IMR-90 (cell line): Measurements from ENCODE around the gene SEC14L1. TPM values are rescaled to one million over a fixed set of nuclear protein-coding genes. Genes with fewer than 3 reads are reported as not detected.

Source experiments
- ATAC-seq: fragments of 200-7000 bp; cut with Tn5 transposase; 2 replicates; pipeline ENCODE4 v1.9.1; 2020; ENCODE audit warnings: low read depth, mild to moderate bottlenecking, moderate library complexity
- BruUV-seq: library from RNA; stranded (reverse); fragments of 400-500 nt; replicated peaks from 2 replicates; lab custom pipeline; 2021; lab: Mats Ljungman, UMichigan
- CTCF ChIA-PET: fragments of 300-600 bp; formaldehyde crosslinking; extraction: SDS; loops from one replicate; lab custom pipeline; 2021; ENCODE audit warnings: antibody characterized with exemption; lab: Yijun Ruan, JAX
- POLR2A ChIA-PET: fragments of 300-600 bp; sonication (Branson Sonifier 250); formaldehyde crosslinking; loops from one replicate; lab custom pipeline; 2022; ENCODE audit warnings: antibody characterized with exemption; ENCODE audit not compliant: unreplicated experiment; lab: Charles Lee
- DNase-seq: peaks from one replicate; pipeline ENCODE4 v3.0.0; 2013
- H2AFZ ChIP-seq: replicated peaks from 2 replicates; pipeline ENCODE3; 2013; ENCODE audit warnings: low read length, mild to moderate bottlenecking; ENCODE audit not compliant: poor library complexity
- H2AK5ac ChIP-seq: 2 replicates; pipeline ENCODE4 v1.6.1; 2013; ENCODE audit warnings: low read depth, low read length, inconsistent platforms
- H2AK9ac ChIP-seq: replicated peaks from 2 replicates; pipeline ENCODE3; 2013; ENCODE audit warnings: mild to moderate bottlenecking, low read depth, low read length, moderate library complexity; ENCODE audit not compliant: poor library complexity
- H2BK120ac ChIP-seq: 2 replicates; pipeline ENCODE4 v1.6.1; 2013; ENCODE audit warnings: low read depth, low read length, inconsistent platforms
- H2BK15ac ChIP-seq: 3 replicates; pipeline ENCODE4 v1.6.1; 2013; ENCODE audit warnings: low read depth, low read length, inconsistent platforms
- H2BK20ac ChIP-seq: 2 replicates; pipeline ENCODE4 v1.6.1; 2013; ENCODE audit warnings: low read depth, mild to moderate bottlenecking, inconsistent platforms, low read length, moderate library complexity
- H2BK5ac ChIP-seq: 2 replicates; pipeline ENCODE4 v1.6.1; 2013; ENCODE audit warnings: mild to moderate bottlenecking, low read depth, low read length, inconsistent platforms; ENCODE audit not compliant: poor library complexity, severe bottlenecking
- H3K14ac ChIP-seq: replicated peaks from 2 replicates; pipeline ENCODE4 v1.6.1; 2013; ENCODE audit warnings: low read depth, low read length, inconsistent platforms
- H3K18ac ChIP-seq: 2 replicates; pipeline ENCODE4 v1.6.1; 2013; ENCODE audit warnings: low read depth, low read length, control low read depth
- H3K23ac ChIP-seq: 2 replicates; pipeline ENCODE4 v1.6.1; 2013; ENCODE audit warnings: low read depth, low read length, inconsistent platforms
- H3K27ac ChIP-seq: 2 replicates; pipeline ENCODE4 v1.5.1; 2013; ENCODE audit warnings: mild to moderate bottlenecking, control low read depth, low read length; ENCODE audit not compliant: insufficient read depth
- H3K27me3 ChIP-seq: 2 replicates; pipeline ENCODE4 v1.6.1; 2013; ENCODE audit warnings: low read length; ENCODE audit not compliant: control insufficient read depth, insufficient read depth
- H3K36me3 ChIP-seq: 2 replicates; pipeline ENCODE4 v1.6.1; 2013; ENCODE audit warnings: low read length, mixed read lengths; ENCODE audit not compliant: control insufficient read depth, insufficient read depth
- H3K4ac ChIP-seq: 2 replicates; pipeline ENCODE4 v1.6.1; 2013; ENCODE audit warnings: low read depth, low read length, inconsistent platforms
- H3K4me1 ChIP-seq: 2 replicates; pipeline ENCODE4 v1.6.1; 2013; ENCODE audit warnings: low read length, mixed read lengths; ENCODE audit not compliant: control insufficient read depth, insufficient read depth
- H3K4me2 ChIP-seq: 2 replicates; pipeline ENCODE4 v1.6.1; 2013; ENCODE audit warnings: low read depth, mild to moderate bottlenecking, control low read depth, low read length, moderate library complexity
- H3K4me3 ChIP-seq: 2 replicates; pipeline ENCODE4 v1.5.1; 2013; ENCODE audit warnings: low read depth, mild to moderate bottlenecking, control low read depth, low read length, moderate library complexity; ENCODE audit not compliant: insufficient read depth
- H3K56ac ChIP-seq: 2 replicates; pipeline ENCODE4 v1.6.1; 2013; ENCODE audit warnings: low read length, inconsistent platforms; ENCODE audit not compliant: insufficient read depth; ENCODE audit errors: extremely low read depth
- H3K79me1 ChIP-seq, 2 experiments: 2 replicates each; pipeline ENCODE4 v1.6.1; 2013; ENCODE audit warnings: low read length in 2 of 2, inconsistent platforms in 1 of 2, low read depth in 1 of 2
- H3K9ac ChIP-seq: 2 replicates; pipeline ENCODE4 v1.6.1; 2013; ENCODE audit warnings: low read depth, low read length, control low read depth
- H3K9me1 ChIP-seq: 2 replicates; pipeline ENCODE4 v1.6.1; 2013; ENCODE audit warnings: low read length, inconsistent platforms; ENCODE audit not compliant: insufficient read depth
- H3K9me3 ChIP-seq: 2 replicates; pipeline ENCODE4 v1.6.1; 2013; ENCODE audit warnings: low read length; ENCODE audit not compliant: control insufficient read depth, insufficient read depth
- H4K20me1 ChIP-seq: 2 replicates; pipeline ENCODE4 v1.6.1; 2013; ENCODE audit warnings: low read length, inconsistent platforms; ENCODE audit not compliant: insufficient read depth
- H4K5ac ChIP-seq: 2 replicates; pipeline ENCODE4 v1.6.1; 2013; ENCODE audit warnings: mild to moderate bottlenecking, low read depth, low read length, control low read depth
- H4K8ac ChIP-seq, 2 experiments: 2 replicates each; pipeline ENCODE4 v1.6.1; 2013; ENCODE audit warnings: low read depth in 2 of 2, low read length in 2 of 2, control low read depth in 1 of 2, inconsistent platforms in 1 of 2
- H4K91ac ChIP-seq: 2 replicates; pipeline ENCODE4 v1.6.1; 2013; ENCODE audit warnings: low read depth, low read length, inconsistent platforms; ENCODE audit not compliant: insufficient read depth
- BHLHE40 ChIP-seq: fragments of 150-350 bp; IDR thresholded peaks from 2 replicates; pipeline ENCODE4 v1.6.1; 2016; ENCODE audit warnings: mild to moderate bottlenecking, low read depth, low read length
- CEBPB ChIP-seq: IDR thresholded peaks from 2 replicates; pipeline ENCODE4 v1.6.1; 2012; ENCODE audit warnings: low read depth, low read length, improper control_type of control experiment
- CHD1 ChIP-seq: IDR thresholded peaks from 2 replicates; pipeline ENCODE4 v1.6.1; 2012; ENCODE audit warnings: low read depth, low read length, improper control_type of control experiment
- FOS ChIP-seq: fragments of 150-350 bp; IDR thresholded peaks from 2 replicates; pipeline ENCODE4 v1.6.1; 2016; ENCODE audit warnings: low read depth, low read length
- MAFK ChIP-seq: IDR thresholded peaks from 2 replicates; pipeline ENCODE4 v1.6.1; 2012; ENCODE audit warnings: low read depth, low read length, improper control_type of control experiment
- MAZ ChIP-seq: IDR thresholded peaks from 2 replicates; pipeline ENCODE4 v1.6.1; 2012; ENCODE audit warnings: low read depth, mild to moderate bottlenecking, low read length, improper control_type of control experiment, moderate library complexity, borderline replicate concordance
- MXI1 ChIP-seq: IDR thresholded peaks from 2 replicates; pipeline ENCODE4 v1.6.1; 2012; ENCODE audit warnings: low read depth, mild to moderate bottlenecking, low read length, moderate library complexity, borderline replicate concordance
- NFE2L2 ChIP-seq: fragments of 150-350 bp; IDR thresholded peaks from 2 replicates; pipeline ENCODE4 v1.6.1; 2016; ENCODE audit warnings: low read depth, mild to moderate bottlenecking, low read length
- POLR2A ChIP-seq: IDR thresholded peaks from 2 replicates; pipeline ENCODE4 v1.6.1; 2012; ENCODE audit warnings: mild to moderate bottlenecking, low read depth, low read length
- RAD21 ChIP-seq: IDR thresholded peaks from 2 replicates; pipeline ENCODE4 v1.6.1; 2012; ENCODE audit warnings: low read length, improper control_type of control experiment
- RCOR1 ChIP-seq: IDR thresholded peaks from 2 replicates; pipeline ENCODE4 v1.6.1; 2012; ENCODE audit warnings: mild to moderate bottlenecking, low read length, improper control_type of control experiment; ENCODE audit not compliant: insufficient replicate concordance
- RFX5 ChIP-seq: IDR thresholded peaks from 2 replicates; pipeline ENCODE4 v1.8.0; 2012; ENCODE audit warnings: low read depth, mild to moderate bottlenecking, low read length, moderate library complexity
- SMC3 ChIP-seq: fragments of 150-350 bp; IDR thresholded peaks from 2 replicates; pipeline ENCODE4 v1.6.1; 2016; ENCODE audit warnings: low read depth, mild to moderate bottlenecking, antibody characterized with exemption, low read length, moderate library complexity
- WGBS, 2 experiments: methylation state at CpG; one replicate each; pipeline versions ENCODE4 v1.1.5 to v1.1.7; 2013; ENCODE audit warnings: missing lambda C conversion rate in 2 of 2; ENCODE audit not compliant: insufficient read length in 1 of 2; ENCODE audit errors: extremely low coverage in 2 of 2; 5-methylcytosine and 5-hydroxymethylcytosine counted together
- dilution Hi-C: fragments of 300-500 bp; cut with HindIII; formaldehyde crosslinking; loops from one replicate; pipeline ENCODE4 v1.14.3; 2018; ENCODE audit warnings: low sequenced_read_pairs; ENCODE audit not compliant: unreplicated experiment
- in situ Hi-C: fragments of 300-500 bp; cut with MboI; formaldehyde crosslinking; loops from 3 replicates; pipeline ENCODE4 v1.14.3; 2019; ENCODE audit warnings: low sequenced_read_pairs, inconsistent platforms, mixed read lengths
- intact Hi-C: fragments of 100-400 bp; cut with micrococcal nuclease; formaldehyde crosslinking; loops from 2 replicates; pipeline ENCODE4 v1.10.0; 2022
- polyA plus RNA-seq, 3 experiments: library from polyadenylated mRNA; depleted of rRNA; stranded (reverse); fragments of >200 nt; gene quantifications; 2 replicates each; pipeline ENCODE4 v1.2.3, GENCODE V29; 2012; ENCODE audit warnings: low replicate concordance in 1 of 3
- total RNA-seq: library from RNA; depleted of rRNA; stranded (reverse); fragments of >200 nt; gene quantifications from 2 replicates; pipeline ENCODE4 v1.2.3, GENCODE V29; 2012
- TF ChIP-seq, protein P1 (sequence below): fragments of 150-350 bp; IDR thresholded peaks from 2 replicates; pipeline ENCODE4 v1.6.1; 2017; ENCODE audit warnings: mild to moderate bottlenecking, antibody characterized with exemption, low read length, low read depth
- TF ChIP-seq, protein P2 (sequence below): conservative IDR thresholded peaks from 2 replicates; pipeline ENCODE4 v1.5.1; 2012; ENCODE audit warnings: mild to moderate bottlenecking, low read depth, low read length, improper control_type of control experiment
- TF ChIP-seq, protein P3 (sequence below): fragments of 150-350 bp; IDR thresholded peaks from 2 replicates; pipeline ENCODE4 v1.6.1; 2016; ENCODE audit warnings: low read depth, mild to moderate bottlenecking, low read length, moderate library complexity, borderline replicate concordance

Gene SEC14L1
- total and polyA plus RNA-seq, 2 of the 4 experiments (the other 2 are of a cell fraction), result 24.9 to 35.8 TPM

DNA sequence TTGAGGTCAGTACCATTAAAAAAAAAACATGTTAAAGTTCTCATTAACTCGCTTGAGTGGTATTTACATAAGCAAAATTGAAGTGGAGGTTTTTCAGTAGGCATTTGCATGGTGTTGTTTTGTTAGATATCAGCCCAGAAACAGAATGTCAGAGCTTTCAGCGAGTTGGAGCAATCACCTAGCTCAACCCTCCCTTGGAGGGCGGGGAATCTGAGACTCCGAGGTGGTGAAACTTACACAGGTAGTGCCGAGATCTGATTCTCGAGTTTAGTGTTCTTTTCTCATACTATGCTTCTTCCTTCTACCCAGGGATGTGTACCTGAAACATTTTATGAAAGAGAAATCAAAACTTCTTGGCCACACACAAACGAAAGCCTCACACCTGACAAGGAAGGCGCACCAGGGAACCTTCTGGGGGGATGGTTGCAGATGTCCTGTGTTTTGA lies 6.6 kb downstream of the SEC14L1 start:
- Histone ChIP-seq H3K4me1 (peaks cover 16% of the 10 kb centered on the region), H4K91ac (no peak overlapping the region), H3K14ac (no peak overlapping the region), H3K9me1 (peaks cover 27% of the 10 kb centered on the region), H3K56ac (no peak overlapping the region), H2AK9ac (no peak overlapping the region), H3K9ac (no peak overlapping the region), H2BK5ac (no peak overlapping the region), H3K79me1 (peaks cover 33 to 94% of the 10 kb centered on the region in 2 experiments), H4K5ac (no peak overlapping the region), H4K20me1 (peaks cover 40% of the 10 kb centered on the region; the same call in 1 of the 2 replicates), H3K4ac (no peak overlapping the region), H2BK120ac (no peak overlapping the region), H3K36me3 (peaks cover 37% of the 10 kb centered on the region), H3K27ac (no peak overlapping the region), H3K27me3 (no peaks in the 10 kb centered on the region), H2AFZ (no peak overlapping the region), H3K4me2 (no peak overlapping the region), H2AK5ac (no peak overlapping the region), H3K9me3 (no peaks in the 10 kb centered on the region), H4K8ac (no peak overlapping the region), H3K4me3 (no peak overlapping the region), H2BK20ac (no peak overlapping the region), H3K18ac (no peak overlapping the region), H3K23ac (no peak overlapping the region), H2BK15ac (no peak overlapping the region)
- intact Hi-C loops, result no loop called here
- no TSS peak for BruUV-seq
- ChIA-PET CTCF (no interaction called here), POLR2A (no interaction called here)
- in situ Hi-C loops, result no loop called here
- ATAC-seq (no peak), DNase-seq (no peak)
- dilution Hi-C loops, result no loop called here
- TF ChIP-seq MAFK, result no peak
- TF ChIP-seq, protein P1, sequence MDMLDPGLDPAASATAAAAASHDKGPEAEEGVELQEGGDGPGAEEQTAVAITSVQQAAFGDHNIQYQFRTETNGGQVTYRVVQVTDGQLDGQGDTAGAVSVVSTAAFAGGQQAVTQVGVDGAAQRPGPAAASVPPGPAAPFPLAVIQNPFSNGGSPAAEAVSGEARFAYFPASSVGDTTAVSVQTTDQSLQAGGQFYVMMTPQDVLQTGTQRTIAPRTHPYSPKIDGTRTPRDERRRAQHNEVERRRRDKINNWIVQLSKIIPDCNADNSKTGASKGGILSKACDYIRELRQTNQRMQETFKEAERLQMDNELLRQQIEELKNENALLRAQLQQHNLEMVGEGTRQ, result no peak
- TF ChIP-seq POLR2A, result no peak
- no peak for TF ChIP-seq CEBPB
- TF ChIP-seq, protein P2, sequence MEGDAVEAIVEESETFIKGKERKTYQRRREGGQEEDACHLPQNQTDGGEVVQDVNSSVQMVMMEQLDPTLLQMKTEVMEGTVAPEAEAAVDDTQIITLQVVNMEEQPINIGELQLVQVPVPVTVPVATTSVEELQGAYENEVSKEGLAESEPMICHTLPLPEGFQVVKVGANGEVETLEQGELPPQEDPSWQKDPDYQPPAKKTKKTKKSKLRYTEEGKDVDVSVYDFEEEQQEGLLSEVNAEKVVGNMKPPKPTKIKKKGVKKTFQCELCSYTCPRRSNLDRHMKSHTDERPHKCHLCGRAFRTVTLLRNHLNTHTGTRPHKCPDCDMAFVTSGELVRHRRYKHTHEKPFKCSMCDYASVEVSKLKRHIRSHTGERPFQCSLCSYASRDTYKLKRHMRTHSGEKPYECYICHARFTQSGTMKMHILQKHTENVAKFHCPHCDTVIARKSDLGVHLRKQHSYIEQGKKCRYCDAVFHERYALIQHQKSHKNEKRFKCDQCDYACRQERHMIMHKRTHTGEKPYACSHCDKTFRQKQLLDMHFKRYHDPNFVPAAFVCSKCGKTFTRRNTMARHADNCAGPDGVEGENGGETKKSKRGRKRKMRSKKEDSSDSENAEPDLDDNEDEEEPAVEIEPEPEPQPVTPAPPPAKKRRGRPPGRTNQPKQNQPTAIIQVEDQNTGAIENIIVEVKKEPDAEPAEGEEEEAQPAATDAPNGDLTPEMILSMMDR, result no peak
- TF ChIP-seq MXI1, result no peak
- TF ChIP-seq RFX5, result no peak
- no peak for TF ChIP-seq NFE2L2
- TF ChIP-seq MAZ, result no peak
- no peak for TF ChIP-seq FOS
- TF ChIP-seq, protein P3, sequence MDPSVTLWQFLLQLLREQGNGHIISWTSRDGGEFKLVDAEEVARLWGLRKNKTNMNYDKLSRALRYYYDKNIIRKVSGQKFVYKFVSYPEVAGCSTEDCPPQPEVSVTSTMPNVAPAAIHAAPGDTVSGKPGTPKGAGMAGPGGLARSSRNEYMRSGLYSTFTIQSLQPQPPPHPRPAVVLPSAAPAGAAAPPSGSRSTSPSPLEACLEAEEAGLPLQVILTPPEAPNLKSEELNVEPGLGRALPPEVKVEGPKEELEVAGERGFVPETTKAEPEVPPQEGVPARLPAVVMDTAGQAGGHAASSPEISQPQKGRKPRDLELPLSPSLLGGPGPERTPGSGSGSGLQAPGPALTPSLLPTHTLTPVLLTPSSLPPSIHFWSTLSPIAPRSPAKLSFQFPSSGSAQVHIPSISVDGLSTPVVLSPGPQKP, result no peak
- TF ChIP-seq CHD1, result no peak
- TF ChIP-seq BHLHE40, result no peak
- TF ChIP-seq RAD21, result no peak
- TF ChIP-seq SMC3, result no peak
- TF ChIP-seq RCOR1, result no peak
- WGBS, 2 experiments, result no CpG with 5 or more reads among the region's 8 CpGs
